Colon (tissue), 2 donors: ENCODE data around the gene ZNF286A.
"Not testable (repeated sequence)": the region's sequence is repeated elsewhere in the genome, so short reads cannot be mapped to it uniquely, and the experiment has no call there.

ENCODE experiments used
- FAIRE-seq: peaks from 2 replicates; lab custom pipeline; 2012; peaks lifted over from hg19 to GRCh38; lab: Jason Lieb, UNC
- donor health status: control.
- donor health status: control.

The ZNF286A gene

DNA sequence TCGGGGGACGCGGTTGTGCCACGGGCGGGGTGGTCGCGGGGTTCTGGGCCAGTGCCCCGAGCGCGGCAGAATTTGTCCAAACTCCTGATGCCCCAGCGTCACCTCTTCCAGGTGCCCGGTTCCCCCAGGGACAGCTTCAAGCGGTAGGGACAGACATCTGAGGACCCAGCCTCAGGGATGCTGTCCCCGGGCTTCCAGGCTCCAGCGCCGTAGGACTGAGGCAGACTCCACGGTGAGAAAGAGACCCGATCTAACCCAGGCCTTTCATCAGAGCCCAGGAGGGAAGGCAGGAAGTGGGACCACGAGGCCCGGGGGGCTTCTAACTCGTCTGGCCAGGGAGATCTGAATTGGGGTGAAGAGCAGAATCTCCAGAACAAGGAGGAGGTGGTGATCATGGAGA, 385 bp downstream of the ZNF286A start:
- not testable (repeated sequence) for FAIRE-seq

GRCh38 chr17:15704239-15704638, 4.7 kb downstream of the ZNF286A start:
- FAIRE-seq, result not testable (repeated sequence)

DNA sequence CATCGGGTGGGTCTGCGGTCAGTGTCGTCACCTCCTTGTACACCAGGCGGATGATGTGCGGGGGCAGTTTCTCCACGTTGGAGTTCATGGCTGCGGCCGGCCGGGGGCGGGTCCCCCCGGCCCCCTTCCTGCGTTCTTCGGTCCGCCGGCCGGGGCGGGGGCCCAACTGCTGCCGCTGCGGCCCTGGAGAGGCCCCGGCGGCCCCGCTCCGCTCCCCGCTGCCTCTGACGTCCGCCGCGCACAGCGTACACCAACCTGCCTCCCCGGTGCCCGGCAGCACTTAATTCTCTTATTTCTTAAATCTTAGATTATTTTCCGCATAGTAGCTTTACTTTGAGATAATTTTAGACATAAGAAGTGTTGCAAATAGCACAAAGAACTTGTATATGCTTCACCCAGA, 5.3 kb downstream of the ZNF286A start:
- FAIRE-seq, result not testable (repeated sequence)

- not testable (repeated sequence) for FAIRE-seq
Observed at GRCh38 chr17:15708879-15709278, 9.3 kb downstream of the ZNF286A start.

DNA sequence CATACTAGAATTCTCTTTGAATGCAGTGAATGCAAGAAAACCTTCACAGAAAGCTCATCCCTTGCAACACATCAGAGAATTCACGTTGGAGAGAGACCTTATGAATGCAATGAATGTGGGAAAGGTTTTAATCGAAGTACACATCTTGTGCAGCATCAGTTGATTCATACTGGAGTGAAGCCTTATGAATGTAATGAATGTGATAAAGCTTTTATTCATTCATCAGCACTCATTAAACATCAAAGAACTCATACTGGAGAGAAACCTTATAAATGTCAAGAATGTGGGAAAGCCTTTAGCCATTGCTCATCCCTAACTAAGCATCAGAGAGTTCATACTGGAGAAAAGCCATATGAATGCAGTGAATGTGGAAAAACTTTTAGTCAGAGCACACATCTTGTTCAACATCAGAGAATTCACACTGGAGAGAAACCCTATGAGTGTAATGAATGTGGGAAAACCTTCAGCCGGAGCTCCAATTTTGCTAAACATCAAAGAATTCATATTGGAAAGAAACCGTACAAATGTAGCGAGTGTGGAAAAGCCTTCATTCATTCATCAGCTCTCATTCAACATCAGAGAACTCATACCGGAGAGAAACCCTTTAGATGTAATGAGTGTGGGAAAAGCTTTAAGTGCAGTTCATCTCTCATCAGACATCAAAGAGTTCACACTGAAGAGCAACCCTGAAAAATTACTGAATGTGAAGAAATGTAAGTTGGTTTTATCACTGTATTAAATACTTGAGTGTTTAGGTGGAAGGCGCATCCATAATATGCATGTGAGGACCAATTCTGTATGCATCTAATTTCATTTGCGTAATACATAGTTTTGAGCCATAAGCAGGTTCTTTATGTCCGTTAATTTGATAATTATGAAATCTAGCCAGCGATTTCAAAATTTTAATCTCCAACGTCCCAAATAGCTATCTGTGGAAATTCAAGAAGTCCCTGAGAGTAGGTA, 17.3 kb downstream of the ZNF286A start:
- not testable (repeated sequence) for FAIRE-seq

DNA sequence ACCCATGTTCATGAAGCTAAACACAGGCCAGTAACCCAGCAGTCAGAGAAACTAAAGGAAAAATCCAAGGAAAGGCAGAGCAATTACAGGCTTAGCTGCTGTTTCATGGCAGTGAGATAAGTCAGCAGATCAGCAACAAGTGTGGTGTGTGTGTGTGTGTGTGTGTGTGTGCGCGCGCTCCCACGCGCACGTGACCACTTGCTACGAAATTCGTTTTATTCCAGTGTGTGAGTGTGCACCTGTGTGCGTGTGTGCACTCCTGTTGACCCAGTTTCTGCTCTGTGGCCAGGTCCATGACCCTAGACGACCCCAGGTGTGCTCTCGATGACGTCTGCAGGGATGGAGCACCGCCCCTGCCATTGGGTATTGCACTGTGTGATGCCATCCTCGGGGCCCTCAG, 31.0 kb downstream of the ZNF286A start:
- not testable (repeated sequence) for FAIRE-seq

DNA sequence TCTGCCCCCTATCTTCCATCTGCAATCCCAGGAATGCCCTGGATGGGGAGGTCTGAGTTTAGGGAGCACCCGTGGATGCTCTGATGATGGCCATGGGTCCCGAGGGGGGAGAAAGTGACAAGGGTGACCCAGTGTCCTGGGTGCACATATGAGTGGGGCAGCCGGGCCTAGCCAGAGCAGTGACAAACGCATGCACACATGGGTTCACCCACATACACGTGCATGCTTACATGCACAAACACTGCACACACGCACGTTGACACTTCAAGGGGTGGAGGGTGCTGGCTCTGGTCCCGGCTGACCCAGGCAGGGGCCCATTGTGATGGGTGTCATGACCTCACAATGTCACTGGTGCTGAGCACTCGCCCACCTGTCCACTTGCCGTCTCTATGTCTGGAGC, 32.3 kb downstream of the ZNF286A start, which contains the start of gene TBC1D26:
Gene TBC1D26, plus strand, starts transcription at position 384 of the 400 bp plus-strand sequence. CDS start 3,066 bp downstream, outside the sequence.
- FAIRE-seq, result not testable (repeated sequence)

DNA sequence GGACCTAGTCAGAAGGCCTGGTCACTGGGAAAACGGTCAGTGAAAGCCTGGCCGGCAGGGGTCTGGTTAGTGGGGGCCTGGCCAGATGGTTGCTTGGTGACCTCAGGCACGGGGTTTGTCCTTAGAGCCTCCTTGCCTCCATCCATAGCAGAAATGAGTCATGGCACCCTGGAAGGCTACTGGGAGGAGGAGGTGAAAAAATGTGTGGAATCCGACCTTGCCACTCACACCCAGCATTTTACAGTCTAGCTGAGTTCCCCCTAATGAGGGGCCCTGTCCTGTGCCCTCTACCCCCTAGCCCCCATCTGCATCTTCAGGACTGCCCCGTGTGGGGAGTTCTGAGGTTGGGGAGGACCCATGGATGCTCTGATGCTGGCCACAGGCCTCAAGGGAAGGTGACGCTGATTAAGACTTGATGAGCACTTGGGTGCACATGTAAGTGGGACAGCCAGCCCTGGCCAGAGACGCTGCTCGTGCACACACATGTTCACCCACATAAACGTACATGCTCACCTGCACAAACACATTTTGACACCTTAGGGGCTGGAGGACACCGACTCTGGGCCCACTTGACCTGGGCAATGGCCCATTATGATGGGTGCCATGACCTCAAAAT, 33.7 kb downstream of the ZNF286A start:
- FAIRE-seq, result not testable (repeated sequence)

GRCh38 chr17:15736578-15736977, 37.0 kb downstream of the ZNF286A start:
- not testable (repeated sequence) for FAIRE-seq

DNA sequence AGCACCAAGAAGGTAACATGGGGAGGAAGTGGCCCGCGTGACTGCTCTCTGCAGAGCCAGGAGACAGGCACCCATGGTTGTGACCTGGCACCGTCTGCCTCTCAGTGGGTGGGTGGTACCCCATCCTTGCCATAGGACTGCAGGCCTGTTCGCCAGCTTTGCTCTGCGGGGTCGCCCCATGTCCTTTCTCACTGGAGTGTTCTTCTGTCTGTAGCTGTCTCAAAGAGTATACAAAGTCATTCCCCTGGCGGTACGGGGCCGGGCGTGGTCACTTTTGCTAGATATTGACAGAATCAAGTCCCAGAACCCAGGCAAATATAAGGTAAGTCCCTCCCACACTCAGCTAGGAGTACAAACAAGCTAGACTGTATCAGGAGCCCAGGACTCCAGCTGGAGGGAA, 38.5 kb downstream of the ZNF286A start:
- no peak for FAIRE-seq

DNA sequence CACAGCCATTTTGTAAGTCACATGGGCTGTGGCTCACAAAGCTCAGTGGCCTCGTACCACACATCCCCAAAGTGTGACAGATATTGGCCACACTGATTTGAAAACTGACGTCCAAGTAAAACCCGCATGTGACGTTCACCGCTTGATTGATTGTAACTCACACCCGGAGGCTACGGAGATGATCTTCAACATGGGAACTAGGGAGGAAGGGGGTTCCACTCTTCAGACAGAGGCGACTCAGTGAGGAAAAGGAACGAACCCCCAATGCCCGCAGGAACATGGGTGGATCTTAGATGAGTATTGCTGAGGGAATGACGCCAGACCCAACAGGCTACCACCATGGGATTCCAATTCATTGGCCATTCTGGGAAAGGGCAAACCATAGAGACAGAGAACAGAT, 39.7 kb downstream of the ZNF286A start:
- not testable (repeated sequence) for FAIRE-seq

GRCh38 chr17:15740041-15740440, 40.5 kb downstream of the ZNF286A start:
- FAIRE-seq, result not testable (repeated sequence)

DNA sequence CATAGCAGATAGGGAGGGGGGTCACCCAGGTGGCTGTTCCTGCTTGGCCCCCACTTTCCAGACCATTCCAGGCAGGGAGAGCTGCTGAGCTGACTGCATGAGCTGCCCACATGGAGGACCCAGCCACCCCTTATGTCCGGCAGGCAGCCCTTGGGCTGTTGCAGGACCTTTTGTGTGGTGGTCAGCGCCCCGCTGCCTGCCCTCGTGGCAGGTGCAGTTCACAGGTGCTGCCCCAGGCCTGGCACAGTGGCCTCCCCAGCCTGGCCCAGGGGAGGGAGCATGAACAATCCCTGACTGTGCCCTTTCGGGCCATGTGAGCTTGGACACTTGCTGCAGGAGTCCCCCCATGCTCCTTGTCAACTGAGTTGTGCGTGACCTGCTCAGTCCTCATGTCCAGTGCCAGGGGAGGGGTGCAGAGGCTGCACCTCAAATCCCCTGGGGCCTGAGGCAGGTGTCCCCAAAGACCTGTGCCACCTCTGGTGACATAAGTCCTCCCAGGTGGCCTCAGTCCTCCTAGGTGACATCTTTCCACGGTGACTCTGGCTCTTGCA, 41.1 kb downstream of the ZNF286A start:
- FAIRE-seq, result no peak

DNA sequence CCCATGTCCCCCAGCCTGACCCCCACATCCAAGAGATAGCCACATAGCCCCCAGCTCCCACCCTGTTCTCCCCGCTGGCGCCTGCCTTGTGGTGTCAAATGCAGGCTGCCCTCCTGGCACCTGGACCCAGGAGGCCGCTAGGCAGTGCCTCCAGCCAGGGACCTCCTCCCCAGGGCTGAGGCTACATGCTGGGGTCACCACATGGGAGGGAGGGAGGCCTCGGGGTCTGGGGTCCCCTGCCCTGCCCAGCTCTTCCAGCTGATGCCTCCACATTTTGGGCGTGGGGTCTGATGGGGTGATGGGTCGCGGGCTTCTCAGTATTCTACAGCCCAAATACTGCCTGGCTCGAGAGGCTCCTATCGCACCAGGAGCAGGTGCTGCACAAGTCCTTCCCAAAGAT, 42.1 kb downstream of the ZNF286A start:
- no peak for FAIRE-seq

DNA sequence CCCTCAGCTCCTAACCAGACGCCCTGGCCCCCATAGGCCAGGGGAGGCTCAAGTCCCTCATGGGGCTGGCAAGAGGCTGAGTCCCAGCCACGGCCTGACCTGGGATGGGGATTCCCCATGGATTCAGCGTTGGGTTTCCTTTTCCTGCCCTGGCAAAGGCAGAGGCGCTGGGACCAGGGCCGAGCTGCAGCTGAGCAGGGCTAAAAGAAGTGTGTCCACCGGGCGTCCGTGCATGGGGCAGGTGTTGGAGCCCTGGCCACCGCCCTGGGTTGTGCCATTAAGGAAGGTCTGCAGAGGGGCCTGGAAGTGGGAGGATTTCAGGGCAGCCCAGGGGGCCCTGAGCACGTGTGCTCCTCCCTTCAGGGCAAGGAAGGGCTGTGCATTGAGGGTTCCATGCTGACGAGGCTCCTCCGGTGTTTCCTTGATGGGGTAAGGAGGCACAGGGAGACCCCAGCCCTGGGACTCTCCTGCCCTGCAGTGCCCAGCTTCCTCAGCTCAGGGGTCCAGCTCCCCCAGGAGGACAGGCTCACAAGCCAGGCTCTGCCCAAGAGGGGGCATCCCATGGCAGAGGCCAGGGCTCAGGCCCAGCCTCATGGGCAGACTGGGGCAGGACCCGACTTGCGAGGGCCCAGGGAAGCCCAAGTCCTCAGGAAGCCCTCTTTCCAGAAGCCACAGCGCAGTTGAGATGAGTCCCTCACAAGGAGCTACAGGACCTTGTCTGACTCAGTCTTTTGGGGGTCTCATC, 42.7 kb downstream of the ZNF286A start:
- no peak for FAIRE-seq

GRCh38 chr17:15742921-15743320, 43.4 kb downstream of the ZNF286A start:
- no peak for FAIRE-seq

DNA sequence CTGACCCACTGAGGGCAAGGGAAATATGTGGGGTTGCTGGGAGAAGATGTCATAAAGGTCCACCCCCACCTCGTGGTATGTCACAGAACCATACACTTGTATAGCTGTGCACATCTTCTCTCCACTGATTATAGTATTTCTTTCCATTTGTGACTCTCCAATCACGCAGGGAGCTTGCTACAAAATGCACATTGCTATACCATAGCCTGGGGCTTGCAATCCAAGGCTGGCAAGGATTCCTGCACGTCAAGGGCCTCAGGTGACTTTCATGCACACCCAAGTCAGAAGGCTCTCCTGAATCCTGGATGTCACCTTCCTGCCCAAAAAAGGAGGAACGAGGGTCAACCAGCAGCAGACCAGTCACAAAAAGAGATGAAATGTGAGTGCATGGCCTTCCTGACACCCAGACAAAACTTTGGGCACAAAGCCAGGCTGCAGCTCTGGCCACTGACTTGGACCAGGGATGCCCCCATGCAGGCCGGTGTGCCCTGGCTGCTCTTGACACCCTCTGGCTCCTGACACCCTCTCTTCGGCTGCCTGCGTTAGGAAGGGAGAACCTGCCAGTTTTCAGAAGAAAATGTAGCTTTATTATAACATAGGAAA, 44.6 kb downstream of the ZNF286A start:
- no peak for FAIRE-seq

DNA sequence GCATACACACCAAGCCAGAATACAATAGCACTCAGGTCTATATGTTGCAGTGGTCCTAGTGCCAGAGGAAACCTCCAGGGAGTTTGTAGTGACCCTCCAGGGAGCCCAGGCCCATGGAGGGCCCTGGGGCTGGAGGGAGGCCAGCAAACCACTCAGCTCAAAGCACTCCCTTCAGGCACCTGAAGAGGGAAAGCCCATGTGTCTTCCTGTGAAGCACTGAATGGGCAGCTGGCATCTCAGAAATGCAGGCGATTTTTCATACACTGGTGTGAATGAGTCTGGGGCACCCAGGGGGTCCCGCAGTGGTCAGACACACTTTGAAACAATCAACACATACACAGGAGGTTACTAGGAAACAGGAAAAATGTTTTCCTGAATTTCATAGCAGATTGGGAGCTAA, 45.3 kb downstream of the ZNF286A start:
- no peak for FAIRE-seq

GRCh38 chr17:15749403-15749802, 49.9 kb downstream of the ZNF286A start:
- FAIRE-seq, result not testable (repeated sequence)

DNA sequence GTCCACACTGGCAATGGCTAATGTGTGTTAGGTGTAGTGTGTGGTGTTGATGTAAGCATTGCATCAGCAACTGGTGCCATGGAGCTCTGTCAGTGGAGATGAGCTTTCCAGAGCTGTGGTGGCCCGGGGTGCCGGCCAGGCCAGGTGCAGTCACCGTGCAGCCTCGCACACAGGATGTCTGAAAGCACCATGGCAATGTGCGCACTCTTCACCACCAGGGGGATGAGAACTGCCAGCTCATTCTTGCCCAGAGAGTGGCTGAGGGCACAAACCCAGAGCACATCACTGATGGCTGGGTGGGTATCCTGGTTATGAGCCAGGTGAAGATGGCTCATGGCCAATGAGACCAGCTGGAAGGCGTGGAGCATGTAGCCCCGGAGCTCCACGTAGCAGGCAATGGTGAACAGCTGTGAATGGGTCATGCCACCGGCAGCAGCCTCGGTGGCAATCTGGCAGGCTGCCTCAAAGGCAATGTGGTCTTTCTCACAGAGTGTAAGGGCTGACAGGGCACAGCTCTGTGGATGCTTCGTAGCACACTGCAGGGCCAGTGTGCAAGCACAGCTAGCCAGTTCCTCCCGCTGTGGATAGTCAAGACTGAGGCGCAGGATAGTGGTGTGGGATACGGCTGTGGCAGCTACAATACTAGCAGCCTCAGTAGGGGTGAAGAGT, 69.4 kb downstream of the ZNF286A start:
- FAIRE-seq, result not testable (repeated sequence)
